HG03175 (cell line): Measurements from ENCODE around the gene AATK.

Source experiments
- ATAC-seq: cut with Tn5 transposase; IDR thresholded peaks from one replicate; pipeline ENCODE4 v1.9.1; 2021; ENCODE audit warnings: mild to moderate bottlenecking, moderate library complexity; ENCODE audit not compliant: unreplicated experiment

AATK gene

GRCh38 chr17:81131486-81132196 lies 34.4 kb downstream of the AATK start:
- ATAC-seq = no peak

GRCh38 chr17:81130385-81131361 lies 35.3 kb downstream of the AATK start:
- no peak for ATAC-seq

- ATAC-seq = no peak
These were observed 36.2 kb downstream of the AATK start for GRCh38 chr17:81129711-81130367.

- no peak for ATAC-seq
These were observed 36.7 kb downstream of the AATK start for GRCh38 chr17:81129289-81129688.

GRCh38 chr17:81128774-81129173 lies 37.2 kb downstream of the AATK start:
- no peak for ATAC-seq

- no peak for ATAC-seq
These were observed 37.7 kb downstream of the AATK start for GRCh38 chr17:81128338-81128737.

GRCh38 chr17:81127526-81128177 lies 38.4 kb downstream of the AATK start:
- no peak for ATAC-seq

- ATAC-seq = no peak
These were observed 38.9 kb downstream of the AATK start for GRCh38 chr17:81127133-81127455.

GRCh38 chr17:81126281-81127132 lies 39.5 kb downstream of the AATK start:
- no peak for ATAC-seq

- no peak for ATAC-seq
These were observed 40.4 kb downstream of the AATK start for GRCh38 chr17:81125573-81126081.

- ATAC-seq = no peak
These were observed 41.6 kb downstream of the AATK start for GRCh38 chr17:81124377-81124776.

GRCh38 chr17:81123052-81124048 lies 42.7 kb downstream of the AATK start:
- no peak for ATAC-seq

- no peak for ATAC-seq
These were observed 43.9 kb downstream of the AATK start for GRCh38 chr17:81121841-81122733.

- no peak for ATAC-seq
These were observed 45.1 kb downstream of the AATK start for GRCh38 chr17:81120695-81121621.

- no peak for ATAC-seq
These were observed 45.9 kb downstream of the AATK start for GRCh38 chr17:81120149-81120484.

- peak; percentile 49 for ATAC-seq
These were observed 46.5 kb downstream of the AATK start for GRCh38 chr17:81119223-81120148.
